HT-29 (cell line): ENCODE data around the gene SLITRK1. TPM values are rescaled to one million over a fixed set of nuclear protein-coding genes. Genes with fewer than 3 reads are reported as not detected.

ENCODE experiments used
- DNase-seq: peaks from one replicate; pipeline ENCODE4 v3.0.0-alpha.2; 2015; ENCODE audit warnings: low spot score
- total RNA-seq: library from RNA; depleted of rRNA; stranded (reverse); fragments of >200 nt; shearing (Covaris generic); gene quantifications from 2 replicates; pipeline ENCODE4 v1.2.3, GENCODE V29; 2014; rRNA removed

Gene SLITRK1, protein sequence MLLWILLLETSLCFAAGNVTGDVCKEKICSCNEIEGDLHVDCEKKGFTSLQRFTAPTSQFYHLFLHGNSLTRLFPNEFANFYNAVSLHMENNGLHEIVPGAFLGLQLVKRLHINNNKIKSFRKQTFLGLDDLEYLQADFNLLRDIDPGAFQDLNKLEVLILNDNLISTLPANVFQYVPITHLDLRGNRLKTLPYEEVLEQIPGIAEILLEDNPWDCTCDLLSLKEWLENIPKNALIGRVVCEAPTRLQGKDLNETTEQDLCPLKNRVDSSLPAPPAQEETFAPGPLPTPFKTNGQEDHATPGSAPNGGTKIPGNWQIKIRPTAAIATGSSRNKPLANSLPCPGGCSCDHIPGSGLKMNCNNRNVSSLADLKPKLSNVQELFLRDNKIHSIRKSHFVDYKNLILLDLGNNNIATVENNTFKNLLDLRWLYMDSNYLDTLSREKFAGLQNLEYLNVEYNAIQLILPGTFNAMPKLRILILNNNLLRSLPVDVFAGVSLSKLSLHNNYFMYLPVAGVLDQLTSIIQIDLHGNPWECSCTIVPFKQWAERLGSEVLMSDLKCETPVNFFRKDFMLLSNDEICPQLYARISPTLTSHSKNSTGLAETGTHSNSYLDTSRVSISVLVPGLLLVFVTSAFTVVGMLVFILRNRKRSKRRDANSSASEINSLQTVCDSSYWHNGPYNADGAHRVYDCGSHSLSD
- not detected in 2 replicates for total RNA-seq

GRCh38 chr13:83881917-83882605 is at the start of gene SLITRK1:
TSS of gene SLITRK1 (minus strand) at chr13:83882474. CDS start at chr13:83881507, 967 bp downstream.
- no peak for DNase-seq

DNA sequence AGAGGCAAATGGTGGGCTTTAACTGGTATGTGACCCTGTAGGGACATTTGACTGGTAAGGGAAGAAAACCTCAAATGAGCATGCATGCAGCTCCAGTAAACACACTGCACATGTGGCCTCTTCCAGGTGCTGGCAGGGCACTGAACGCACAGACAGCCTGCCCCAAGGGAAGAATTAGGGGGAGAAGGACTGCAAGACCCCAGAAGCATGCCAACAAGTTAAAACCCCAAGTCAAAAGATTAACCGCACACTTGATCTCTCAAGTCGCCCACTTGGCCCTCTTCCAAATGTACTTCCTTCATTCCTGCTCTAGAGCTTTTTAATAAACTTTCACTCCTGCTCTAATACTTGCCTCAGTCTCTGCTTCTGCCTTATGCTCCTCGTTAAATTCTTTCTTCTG is 46.9 kb upstream of the SLITRK1 start:
- DNase-seq = no peak

GRCh38 chr13:83919775-83920174 is 37.5 kb upstream of the SLITRK1 start:
- DNase-seq = no peak

DNA sequence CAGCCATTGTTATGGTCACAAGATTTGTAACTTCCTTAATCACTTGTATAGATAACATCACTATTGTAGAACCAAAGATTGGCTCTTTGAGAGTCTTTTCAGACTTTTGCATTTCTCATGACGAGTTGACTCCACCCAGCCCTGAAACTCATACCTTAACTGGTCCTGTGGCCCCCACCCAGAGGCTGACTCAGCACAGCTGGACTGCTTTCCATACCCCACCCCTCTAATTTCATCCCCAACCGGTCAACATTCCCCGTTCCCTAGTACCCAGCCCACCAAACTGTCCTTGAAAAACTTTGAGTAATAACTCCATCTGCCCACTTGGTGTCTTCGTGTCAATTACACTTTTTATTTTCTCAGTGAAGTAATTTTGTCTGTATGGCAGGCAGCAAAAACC is 32.1 kb upstream of the SLITRK1 start:
- no peak for DNase-seq

DNA sequence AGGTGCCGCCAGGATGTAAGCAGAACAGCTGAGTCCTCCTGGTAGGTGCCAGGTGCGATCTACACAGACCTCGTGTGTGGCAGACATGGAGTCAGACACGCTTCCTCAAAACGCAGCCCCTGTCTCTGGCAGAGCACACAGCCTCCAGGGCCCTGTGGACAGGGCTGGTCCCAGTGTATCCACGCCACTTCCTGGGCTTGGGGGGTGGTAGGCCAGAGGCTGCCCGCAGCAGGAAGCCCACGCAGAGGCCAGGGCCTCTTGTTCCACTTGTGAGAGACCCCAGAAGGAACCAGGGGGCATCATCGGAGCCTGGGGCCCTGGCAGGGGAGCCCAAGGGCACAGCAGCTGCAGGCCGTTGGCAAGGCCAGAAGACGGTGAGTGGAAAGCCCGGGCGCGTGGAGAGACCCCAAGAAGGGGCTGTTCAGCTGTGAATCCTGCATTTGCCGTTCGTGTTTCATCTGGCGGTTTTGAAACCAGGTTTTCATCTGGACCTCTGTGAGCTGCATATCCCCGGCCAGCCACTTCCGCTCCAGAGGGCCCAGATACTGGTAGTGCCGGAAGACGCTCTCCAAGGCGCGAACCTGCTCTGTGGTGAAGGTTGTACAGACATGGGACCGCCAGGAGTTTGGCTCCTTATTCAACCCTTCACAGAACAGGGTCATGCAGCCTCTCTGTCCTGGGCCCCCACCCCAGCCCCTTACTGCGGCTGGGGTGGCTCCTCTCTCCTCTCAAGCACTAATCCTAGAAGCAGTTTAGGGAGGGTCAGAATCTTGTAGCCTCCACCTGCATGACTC is 25.1 kb upstream of the SLITRK1 start:
- DNase-seq = no peak

DNA sequence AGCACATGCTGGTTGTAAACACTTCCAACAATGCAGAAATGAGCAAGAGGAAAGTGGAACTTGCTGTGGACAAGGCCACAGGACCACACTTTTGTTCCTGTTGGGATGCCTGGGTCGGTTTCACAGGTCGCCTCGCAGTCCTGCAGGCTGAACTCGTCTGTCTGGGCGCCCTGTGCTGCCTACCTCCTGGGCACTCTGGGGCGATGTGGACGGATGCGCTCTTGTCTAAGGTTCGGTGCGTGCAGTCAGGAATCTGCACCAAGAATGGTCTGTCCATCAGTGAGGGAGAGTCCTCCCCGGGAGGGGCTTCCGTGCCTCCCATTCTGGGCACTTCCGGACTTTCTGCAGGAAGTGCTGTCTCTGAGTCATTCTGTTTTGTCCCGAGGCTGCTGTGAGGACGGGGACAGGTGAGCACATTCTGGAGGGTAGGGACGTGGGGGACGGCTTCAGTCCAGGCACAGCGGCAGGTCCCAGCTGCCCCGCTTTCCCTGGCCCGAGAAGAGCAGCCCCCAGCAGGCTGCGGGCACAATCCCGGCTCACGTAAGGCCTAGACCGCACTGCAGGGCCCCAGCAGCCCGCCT is 24.1 kb upstream of the SLITRK1 start:
- no peak for DNase-seq

- DNase-seq = no peak
Observed at GRCh38 chr13:83905641-83906040, 23.4 kb upstream of the SLITRK1 start.

- DNase-seq = no peak
Observed at GRCh38 chr13:83895994-83896580, 13.8 kb upstream of the SLITRK1 start.

DNA sequence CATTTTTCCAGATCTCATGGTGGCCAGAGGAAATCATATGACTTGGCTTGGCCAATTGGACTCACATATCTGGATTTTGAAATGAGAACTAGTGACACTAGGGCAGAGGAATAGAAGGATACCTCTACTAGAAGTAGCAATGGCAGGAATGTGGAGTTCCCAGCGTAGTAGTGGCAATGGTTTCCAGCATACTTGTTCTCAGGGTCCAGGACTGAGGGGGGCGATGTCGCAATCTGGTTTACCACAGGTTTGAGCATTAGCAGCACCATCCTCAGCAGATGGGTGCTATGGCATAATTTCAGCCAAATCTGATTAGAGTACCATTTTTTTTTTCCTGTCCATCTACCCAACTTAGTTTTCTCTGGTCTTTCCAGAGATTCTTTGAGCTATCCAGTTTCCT is 8.1 kb upstream of the SLITRK1 start:
- no peak for DNase-seq

- DNase-seq = no peak
Observed at GRCh38 chr13:83884141-83884540, 1.9 kb upstream of the SLITRK1 start.

DNA sequence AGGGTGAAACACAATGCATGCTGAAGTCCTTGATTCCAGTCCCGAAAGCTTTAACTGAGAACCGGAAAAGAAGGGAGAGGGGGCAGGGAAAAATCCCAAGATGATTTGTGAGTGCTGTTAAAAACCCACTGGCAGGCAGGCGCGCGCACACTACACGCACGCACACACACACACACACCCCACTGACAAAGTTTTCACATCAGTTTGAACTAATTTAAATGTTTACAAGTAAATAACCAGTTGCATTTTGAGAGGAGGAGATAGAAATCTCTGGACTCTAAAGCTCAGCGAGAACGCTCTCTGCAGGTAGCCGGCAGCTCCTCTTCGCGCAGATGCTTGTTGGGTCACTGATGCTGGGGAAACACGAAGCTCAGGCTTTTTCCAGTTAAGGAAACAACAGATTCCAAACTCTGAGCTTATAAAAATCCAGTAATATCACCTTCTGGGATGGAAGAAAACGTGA is 818 bp upstream of the SLITRK1 start:
- no peak for DNase-seq

GRCh38 chr13:83882606-83882959 is 309 bp upstream of the SLITRK1 start:
- no peak for DNase-seq

- no peak for DNase-seq
Observed at GRCh38 chr13:83881140-83881684, 1.1 kb downstream of the SLITRK1 start.

GRCh38 chr13:83880275-83881139 is 1.8 kb downstream of the SLITRK1 start:
- DNase-seq = no peak

DNA sequence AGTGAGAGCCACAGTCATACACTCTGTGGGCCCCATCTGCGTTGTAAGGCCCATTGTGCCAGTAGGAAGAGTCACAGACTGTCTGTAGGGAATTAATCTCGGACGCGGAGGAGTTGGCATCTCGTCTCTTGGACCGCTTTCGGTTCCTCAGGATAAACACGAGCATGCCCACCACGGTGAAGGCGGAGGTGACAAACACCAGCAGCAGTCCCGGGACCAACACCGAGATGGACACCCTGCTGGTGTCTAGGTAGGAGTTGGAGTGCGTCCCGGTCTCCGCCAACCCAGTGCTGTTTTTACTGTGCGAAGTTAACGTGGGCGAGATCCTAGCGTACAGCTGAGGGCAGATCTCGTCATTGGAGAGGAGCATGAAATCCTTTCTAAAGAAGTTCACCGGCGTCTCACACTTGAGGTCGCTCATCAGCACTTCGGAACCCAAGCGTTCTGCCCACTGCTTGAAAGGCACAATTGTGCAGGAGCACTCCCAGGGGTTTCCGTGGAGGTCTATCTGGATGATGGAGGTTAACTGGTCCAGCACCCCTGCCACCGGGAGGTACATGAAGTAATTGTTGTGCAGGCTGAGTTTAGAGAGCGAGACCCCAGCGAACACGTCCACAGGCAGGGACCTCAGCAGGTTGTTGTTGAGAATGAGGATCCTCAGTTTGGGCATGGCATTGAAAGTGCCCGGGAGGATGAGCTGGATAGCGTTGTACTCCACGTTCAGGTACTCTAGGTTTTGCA is 2.7 kb downstream of the SLITRK1 start:
- no peak for DNase-seq

DNA sequence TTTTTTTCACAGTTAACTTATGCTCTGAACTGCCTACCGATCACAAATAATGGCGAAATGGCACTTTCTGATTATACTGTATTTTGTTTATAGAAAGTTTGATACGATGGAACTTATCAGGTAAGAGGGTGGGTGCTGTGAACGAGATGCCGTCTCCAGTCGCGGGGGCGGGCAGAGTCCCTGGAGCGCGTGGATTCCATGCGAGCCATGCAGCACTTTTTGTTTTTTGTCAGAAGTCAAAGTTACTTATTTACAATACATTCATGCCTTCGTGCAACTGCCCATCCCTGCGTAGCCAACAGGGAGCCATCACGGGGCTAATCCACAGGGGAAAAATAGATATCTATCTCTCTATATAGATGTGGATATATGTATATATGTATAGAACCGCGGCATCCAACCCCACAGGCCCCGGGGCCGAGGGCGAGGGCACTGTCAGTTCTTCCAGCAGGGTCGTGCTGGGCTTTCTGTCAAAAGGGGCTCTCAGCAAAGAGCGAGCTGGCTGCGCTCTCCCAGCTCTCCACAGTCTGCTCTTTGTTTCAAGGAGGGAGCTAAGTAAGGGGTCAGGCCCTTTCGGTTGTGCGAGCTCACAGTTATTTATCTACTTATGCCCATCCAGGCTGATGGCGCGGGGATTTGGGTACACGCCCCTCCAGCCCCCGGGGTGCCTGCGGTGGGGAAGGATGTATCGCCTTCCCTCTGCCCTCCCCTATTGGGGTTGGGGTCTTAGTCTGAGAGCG is 3.4 kb downstream of the SLITRK1 start:
- no peak for DNase-seq

- no peak for DNase-seq
Observed at GRCh38 chr13:83877651-83878355, 4.5 kb downstream of the SLITRK1 start.
